Breast epithelium (tissue), 3 donors: Measurements from ENCODE around the gene IL22RA2.

ENCODE experiments used
- POLR2A ChIP-seq: fragments of 450-650 bp; IDR thresholded peaks from one replicate; pipeline ENCODE4 v1.6.1; 2016; ENCODE audit warnings: antibody characterized with exemption, mild to moderate bottlenecking, moderate library complexity
- TF ChIP-seq, protein P1 (sequence below), 3 donors: fragments of 450-650 bp; IDR thresholded peaks; one replicate each; pipeline ENCODE4 v1.5.1; 2016 to 2017; ENCODE audit warnings: antibody characterized with exemption in 3 of 3, mild to moderate bottlenecking in 3 of 3, moderate library complexity in 3 of 3

DNA sequence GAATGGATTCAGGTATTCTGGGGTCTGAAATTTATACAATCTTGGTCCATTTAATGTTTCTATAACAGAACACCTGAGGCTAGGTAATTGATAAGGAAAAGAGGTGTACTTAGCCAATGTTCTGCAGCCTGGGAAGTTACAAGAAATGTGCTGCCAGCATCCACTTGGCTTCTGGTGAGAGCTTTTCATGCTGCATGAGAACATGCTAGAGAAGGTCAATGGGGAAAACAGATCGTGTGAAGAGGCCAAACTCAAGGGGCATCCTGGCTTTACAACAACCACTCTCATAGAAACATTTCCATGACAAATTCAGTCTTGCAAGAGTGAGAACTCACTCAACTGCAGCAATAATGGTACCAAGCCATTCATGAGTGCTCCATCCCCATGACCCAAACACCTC lies 16.8 kb downstream of the IL22RA2 start:
- TF ChIP-seq, protein P1, sequence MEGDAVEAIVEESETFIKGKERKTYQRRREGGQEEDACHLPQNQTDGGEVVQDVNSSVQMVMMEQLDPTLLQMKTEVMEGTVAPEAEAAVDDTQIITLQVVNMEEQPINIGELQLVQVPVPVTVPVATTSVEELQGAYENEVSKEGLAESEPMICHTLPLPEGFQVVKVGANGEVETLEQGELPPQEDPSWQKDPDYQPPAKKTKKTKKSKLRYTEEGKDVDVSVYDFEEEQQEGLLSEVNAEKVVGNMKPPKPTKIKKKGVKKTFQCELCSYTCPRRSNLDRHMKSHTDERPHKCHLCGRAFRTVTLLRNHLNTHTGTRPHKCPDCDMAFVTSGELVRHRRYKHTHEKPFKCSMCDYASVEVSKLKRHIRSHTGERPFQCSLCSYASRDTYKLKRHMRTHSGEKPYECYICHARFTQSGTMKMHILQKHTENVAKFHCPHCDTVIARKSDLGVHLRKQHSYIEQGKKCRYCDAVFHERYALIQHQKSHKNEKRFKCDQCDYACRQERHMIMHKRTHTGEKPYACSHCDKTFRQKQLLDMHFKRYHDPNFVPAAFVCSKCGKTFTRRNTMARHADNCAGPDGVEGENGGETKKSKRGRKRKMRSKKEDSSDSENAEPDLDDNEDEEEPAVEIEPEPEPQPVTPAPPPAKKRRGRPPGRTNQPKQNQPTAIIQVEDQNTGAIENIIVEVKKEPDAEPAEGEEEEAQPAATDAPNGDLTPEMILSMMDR (IDR thresholded peaks at IDR 0.05), result no peak
- TF ChIP-seq POLR2A, result no peak
